Panc1 (cell line): ENCODE data around the gene ROBO1. TPM values are rescaled to one million over a fixed set of nuclear protein-coding genes. Genes with fewer than 3 reads are reported as not detected.

ENCODE experiments used
- ATAC-seq: fragments of 200-7000 bp; cut with Tn5 transposase; 2 replicates; pipeline ENCODE4 v1.9.1; 2020; ENCODE audit warnings: mild to moderate bottlenecking, moderate library complexity
- BruUV-seq: library from RNA; stranded (reverse); fragments of 400-500 nt; replicated peaks from 2 replicates; lab custom pipeline; 2021; lab: Mats Ljungman, UMichigan
- CTCF ChIA-PET: fragments of 300-600 bp; sonication (Branson Sonifier 250); formaldehyde crosslinking; loops from one replicate; lab custom pipeline; 2022; ENCODE audit warnings: antibody characterized with exemption; lab: Charles Lee
- POLR2A ChIA-PET: fragments of 300-600 bp; sonication (Branson Sonifier 250); formaldehyde crosslinking; loops from one replicate; lab custom pipeline; 2022; ENCODE audit warnings: antibody characterized with exemption; lab: Charles Lee
- DNase-seq: peaks from one replicate; pipeline ENCODE4 v3.0.0-alpha.2; 2010; ENCODE audit warnings: low read depth, low spot score
- H3K27ac ChIP-seq: 2 replicates; pipeline ENCODE4 v1.5.1; 2011; ENCODE audit warnings: mild to moderate bottlenecking, low read length, inconsistent platforms
- H3K27me3 ChIP-seq: fragments of 200-500 bp; sonication (Bioruptor generic); 2 replicates; pipeline ENCODE4 v1.6.0; 2014; ENCODE audit warnings: low read length, inconsistent platforms; ENCODE audit not compliant: control insufficient read depth, insufficient read depth
- H3K36me3 ChIP-seq: fragments of 200-500 bp; sonication (Bioruptor generic); 2 replicates; pipeline ENCODE4 v1.5.1; 2014; ENCODE audit warnings: inconsistent platforms, mild to moderate bottlenecking, low read length, moderate library complexity; ENCODE audit not compliant: control insufficient read depth, insufficient read depth
- H3K4me1 ChIP-seq: 2 replicates; pipeline ENCODE4 v1.5.1; 2011; ENCODE audit warnings: inconsistent platforms, mild to moderate bottlenecking, low read length, moderate library complexity; ENCODE audit not compliant: control insufficient read depth, insufficient read depth
- H3K4me3 ChIP-seq, 2 experiments: 2 replicates each; pipeline ENCODE4 v1.5.1; 2011 to 2012; ENCODE audit warnings: low read depth in 2 of 2, low read length in 2 of 2, mild to moderate bottlenecking in 2 of 2, inconsistent platforms in 1 of 2, moderate library complexity in 1 of 2
- H3K9me3 ChIP-seq: fragments of 200-500 bp; sonication (Bioruptor generic); 2 replicates; pipeline ENCODE4 v1.5.1; 2014; ENCODE audit warnings: low read depth, mild to moderate bottlenecking, inconsistent platforms, low read length, moderate library complexity; ENCODE audit not compliant: control insufficient read depth, insufficient read depth
- POLR2AphosphoS5 ChIP-seq: IDR thresholded peaks from 2 replicates; pipeline ENCODE4 v1.6.1; 2012; ENCODE audit warnings: mild to moderate bottlenecking, low read depth, low read length, moderate library complexity
- SIN3A ChIP-seq: IDR thresholded peaks from 2 replicates; pipeline ENCODE4 v1.6.1; 2012; ENCODE audit warnings: low read depth, mild to moderate bottlenecking, low read length, moderate library complexity, borderline replicate concordance; ENCODE audit not compliant: insufficient read depth
- TCF7L2 ChIP-seq: IDR thresholded peaks from 2 replicates; pipeline ENCODE4 v1.6.1; 2011; ENCODE audit warnings: mild to moderate bottlenecking, low read depth, low read length, inconsistent platforms
- in situ Hi-C: cut with HindIII; loops from 2 replicates; pipeline ENCODE4 v1.10.0; 2016; ENCODE audit warnings: low sequenced_read_pairs, low pct_unique_long_range_greater_than_20kb
- intact Hi-C: fragments of 100-400 bp; cut with micrococcal nuclease; formaldehyde crosslinking; loops from one replicate; pipeline ENCODE4 v1.10.0; 2022; ENCODE audit not compliant: unreplicated experiment
- total RNA-seq: library from RNA; stranded (reverse); gene quantifications from one replicate; pipeline ENCODE4 v1.2.1, GENCODE V29; 2021; ENCODE audit not compliant: unreplicated experiment
- TF ChIP-seq, protein P1 (sequence below), 2 experiments: IDR thresholded peaks; 2 replicates each; pipeline ENCODE4 v1.6.1; 2011 to 2012; ENCODE audit warnings: low read depth in 2 of 2, control low read depth in 1 of 2, low read length in 1 of 2, mild to moderate bottlenecking in 1 of 2, moderate library complexity in 1 of 2; ENCODE audit not compliant: insufficient read depth in 1 of 2
- TF ChIP-seq, protein P2 (sequence below): fragments of 450-650 bp; IDR thresholded peaks from 2 replicates; pipeline ENCODE4 v1.5.1; 2017; ENCODE audit warnings: mild to moderate bottlenecking

Gene ROBO1
- total RNA-seq, 1 experiment from 2014 or later = 61.6 TPM

DNA sequence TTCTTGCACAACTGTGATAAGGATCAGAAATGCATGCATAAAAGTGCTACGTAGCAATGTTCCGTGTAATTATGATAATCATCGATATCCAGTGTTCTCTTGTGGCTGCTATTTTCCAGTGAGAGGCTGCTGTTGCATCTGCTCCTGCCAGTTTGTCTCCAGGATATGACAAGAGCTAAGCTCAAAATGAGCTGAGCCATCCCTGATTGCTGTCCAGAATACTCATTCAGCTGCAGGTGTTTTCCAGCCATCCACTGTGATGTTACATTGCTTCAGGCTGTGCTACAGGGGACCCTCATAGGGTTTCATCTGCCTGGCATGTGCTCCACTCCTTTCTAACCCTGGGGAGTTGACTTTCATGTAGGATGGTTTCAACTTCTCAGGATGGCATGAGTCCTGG lies 976.0 kb downstream of the ROBO1 start:
- ChIA-PET POLR2A (no interaction called here), CTCF (no interaction called here)
- no peak overlapping the region for H3K4me3 ChIP-seq
- TF ChIP-seq TCF7L2 (no peak), POLR2AphosphoS5 (no peak), SIN3A (no peak)
- TF ChIP-seq, protein P1, sequence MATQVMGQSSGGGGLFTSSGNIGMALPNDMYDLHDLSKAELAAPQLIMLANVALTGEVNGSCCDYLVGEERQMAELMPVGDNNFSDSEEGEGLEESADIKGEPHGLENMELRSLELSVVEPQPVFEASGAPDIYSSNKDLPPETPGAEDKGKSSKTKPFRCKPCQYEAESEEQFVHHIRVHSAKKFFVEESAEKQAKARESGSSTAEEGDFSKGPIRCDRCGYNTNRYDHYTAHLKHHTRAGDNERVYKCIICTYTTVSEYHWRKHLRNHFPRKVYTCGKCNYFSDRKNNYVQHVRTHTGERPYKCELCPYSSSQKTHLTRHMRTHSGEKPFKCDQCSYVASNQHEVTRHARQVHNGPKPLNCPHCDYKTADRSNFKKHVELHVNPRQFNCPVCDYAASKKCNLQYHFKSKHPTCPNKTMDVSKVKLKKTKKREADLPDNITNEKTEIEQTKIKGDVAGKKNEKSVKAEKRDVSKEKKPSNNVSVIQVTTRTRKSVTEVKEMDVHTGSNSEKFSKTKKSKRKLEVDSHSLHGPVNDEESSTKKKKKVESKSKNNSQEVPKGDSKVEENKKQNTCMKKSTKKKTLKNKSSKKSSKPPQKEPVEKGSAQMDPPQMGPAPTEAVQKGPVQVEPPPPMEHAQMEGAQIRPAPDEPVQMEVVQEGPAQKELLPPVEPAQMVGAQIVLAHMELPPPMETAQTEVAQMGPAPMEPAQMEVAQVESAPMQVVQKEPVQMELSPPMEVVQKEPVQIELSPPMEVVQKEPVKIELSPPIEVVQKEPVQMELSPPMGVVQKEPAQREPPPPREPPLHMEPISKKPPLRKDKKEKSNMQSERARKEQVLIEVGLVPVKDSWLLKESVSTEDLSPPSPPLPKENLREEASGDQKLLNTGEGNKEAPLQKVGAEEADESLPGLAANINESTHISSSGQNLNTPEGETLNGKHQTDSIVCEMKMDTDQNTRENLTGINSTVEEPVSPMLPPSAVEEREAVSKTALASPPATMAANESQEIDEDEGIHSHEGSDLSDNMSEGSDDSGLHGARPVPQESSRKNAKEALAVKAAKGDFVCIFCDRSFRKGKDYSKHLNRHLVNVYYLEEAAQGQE (IDR thresholded peaks at IDR 0.05; ENCODE audit: insufficient read depth in 1 of 2, low read depth in 2 of 2, low read length in 1 of 2) = no peak
- TF ChIP-seq, protein P2, sequence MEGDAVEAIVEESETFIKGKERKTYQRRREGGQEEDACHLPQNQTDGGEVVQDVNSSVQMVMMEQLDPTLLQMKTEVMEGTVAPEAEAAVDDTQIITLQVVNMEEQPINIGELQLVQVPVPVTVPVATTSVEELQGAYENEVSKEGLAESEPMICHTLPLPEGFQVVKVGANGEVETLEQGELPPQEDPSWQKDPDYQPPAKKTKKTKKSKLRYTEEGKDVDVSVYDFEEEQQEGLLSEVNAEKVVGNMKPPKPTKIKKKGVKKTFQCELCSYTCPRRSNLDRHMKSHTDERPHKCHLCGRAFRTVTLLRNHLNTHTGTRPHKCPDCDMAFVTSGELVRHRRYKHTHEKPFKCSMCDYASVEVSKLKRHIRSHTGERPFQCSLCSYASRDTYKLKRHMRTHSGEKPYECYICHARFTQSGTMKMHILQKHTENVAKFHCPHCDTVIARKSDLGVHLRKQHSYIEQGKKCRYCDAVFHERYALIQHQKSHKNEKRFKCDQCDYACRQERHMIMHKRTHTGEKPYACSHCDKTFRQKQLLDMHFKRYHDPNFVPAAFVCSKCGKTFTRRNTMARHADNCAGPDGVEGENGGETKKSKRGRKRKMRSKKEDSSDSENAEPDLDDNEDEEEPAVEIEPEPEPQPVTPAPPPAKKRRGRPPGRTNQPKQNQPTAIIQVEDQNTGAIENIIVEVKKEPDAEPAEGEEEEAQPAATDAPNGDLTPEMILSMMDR = no peak
- H3K27ac ChIP-seq = no peak overlapping the region
- DNase-seq = no peak
- H3K27me3 ChIP-seq = no peaks in the 10 kb centered on the region
- H3K9me3 ChIP-seq = no peaks in the 10 kb centered on the region
- H3K36me3 ChIP-seq = no peaks in the 10 kb centered on the region
- in situ Hi-C loops = no loop called here
- ATAC-seq = no peak
- intact Hi-C loops = no loop called here
- no peaks in the 10 kb centered on the region; the same call in 1 of the 2 replicates for H3K4me1 ChIP-seq
- no TSS peak for BruUV-seq

DNA sequence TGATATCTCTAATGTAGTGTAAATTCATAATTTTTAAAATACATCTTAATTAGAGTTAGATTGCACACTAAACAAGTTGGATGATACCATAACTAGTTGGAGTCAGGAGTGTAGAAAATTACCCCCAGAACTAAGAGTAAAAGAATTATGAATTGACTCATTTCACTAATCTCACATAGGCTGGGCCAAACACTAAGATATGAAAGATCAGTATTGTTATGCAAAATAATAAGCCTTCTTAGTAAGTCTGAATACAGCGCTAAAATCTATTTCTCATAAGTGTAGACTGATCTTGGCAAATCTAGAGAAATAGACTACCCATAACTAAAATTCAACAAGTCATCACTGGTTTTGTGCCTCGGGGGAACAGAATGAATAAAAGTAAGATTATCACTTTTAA lies 979.0 kb downstream of the ROBO1 start:
- in situ Hi-C loops = no loop called here
- DNase-seq = no peak
- Histone ChIP-seq H3K4me3 (no peak overlapping the region), H3K27me3 (no peaks in the 10 kb centered on the region), H3K27ac (no peak overlapping the region), H3K9me3 (no peaks in the 10 kb centered on the region), H3K36me3 (no peaks in the 10 kb centered on the region), H3K4me1 (peaks cover 6% of the 10 kb centered on the region; the same call in 1 of the 2 replicates)
- ATAC-seq = no peak
- intact Hi-C loops = no loop called here
- CTCF ChIA-PET = no interaction called here
- BruUV-seq = no TSS peak
- TF ChIP-seq POLR2AphosphoS5 (no peak), TCF7L2 (no peak), SIN3A (no peak)
- TF ChIP-seq, protein P1 (IDR thresholded peaks at IDR 0.05; ENCODE audit: insufficient read depth in 1 of 2, low read depth in 2 of 2, low read length in 1 of 2) = no peak
- TF ChIP-seq, protein P2 = no peak
- POLR2A ChIA-PET = no interaction called here
